ENCODE results near the gene REG3G. TPM values are rescaled to one million over a fixed set of nuclear protein-coding genes. Genes with fewer than 3 reads are reported as not detected.
"Not testable (repeated sequence)": the region's sequence is repeated elsewhere in the genome, so short reads cannot be mapped to it uniquely, and the experiment has no call there.

Gene REG3G
- total and polyA plus RNA-seq, 2 donors (not counting 1 experiment from before 2014, with no cell fraction given), result not detected

DNA sequence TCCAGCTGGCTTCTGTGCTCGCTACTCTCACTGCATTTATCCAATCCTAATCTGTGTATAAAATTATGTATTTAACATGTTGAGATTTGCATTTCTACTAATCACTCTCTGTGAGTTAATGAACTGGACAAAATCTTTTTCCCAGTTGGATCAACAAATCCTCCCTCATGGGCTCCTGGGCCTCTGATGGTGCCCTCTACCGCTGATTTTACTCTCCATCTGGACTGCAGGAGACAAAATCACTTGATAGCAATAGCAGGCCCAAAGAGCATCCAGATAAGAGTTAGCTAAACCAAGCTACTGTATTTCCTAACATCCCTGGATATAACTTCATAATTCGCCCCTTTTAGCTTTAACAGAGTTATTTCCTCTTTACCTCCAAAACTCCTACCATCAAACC is 14.4 kb downstream of the REG3G start:
- DNase-seq (ENCODE audit: low read depth in 2 of 2), result no peak
- H4K20me1 ChIP-seq (ENCODE audit: control insufficient read depth, extremely low read depth, insufficient read depth, low read length), result no peaks in the 10 kb centered on the region
- no peaks in the 10 kb centered on the region for H3K9me3 ChIP-seq (ENCODE audit: control insufficient read depth, insufficient read depth, low read depth, low read length)
- H3K27ac ChIP-seq (ENCODE audit: insufficient read depth, low read length), result no peak overlapping the region
- no peaks in the 10 kb centered on the region for H3K4me1 ChIP-seq (ENCODE audit: control insufficient read depth, extremely low read depth, insufficient read depth, low read length)
- H3K9ac ChIP-seq (ENCODE audit: insufficient read depth, low read length), result no peak overlapping the region
- TF ChIP-seq EZH2 (IDR thresholded peaks at IDR 0.05; ENCODE audit: low read length, missing control alignments), result no peak
- TF ChIP-seq, protein P1, sequence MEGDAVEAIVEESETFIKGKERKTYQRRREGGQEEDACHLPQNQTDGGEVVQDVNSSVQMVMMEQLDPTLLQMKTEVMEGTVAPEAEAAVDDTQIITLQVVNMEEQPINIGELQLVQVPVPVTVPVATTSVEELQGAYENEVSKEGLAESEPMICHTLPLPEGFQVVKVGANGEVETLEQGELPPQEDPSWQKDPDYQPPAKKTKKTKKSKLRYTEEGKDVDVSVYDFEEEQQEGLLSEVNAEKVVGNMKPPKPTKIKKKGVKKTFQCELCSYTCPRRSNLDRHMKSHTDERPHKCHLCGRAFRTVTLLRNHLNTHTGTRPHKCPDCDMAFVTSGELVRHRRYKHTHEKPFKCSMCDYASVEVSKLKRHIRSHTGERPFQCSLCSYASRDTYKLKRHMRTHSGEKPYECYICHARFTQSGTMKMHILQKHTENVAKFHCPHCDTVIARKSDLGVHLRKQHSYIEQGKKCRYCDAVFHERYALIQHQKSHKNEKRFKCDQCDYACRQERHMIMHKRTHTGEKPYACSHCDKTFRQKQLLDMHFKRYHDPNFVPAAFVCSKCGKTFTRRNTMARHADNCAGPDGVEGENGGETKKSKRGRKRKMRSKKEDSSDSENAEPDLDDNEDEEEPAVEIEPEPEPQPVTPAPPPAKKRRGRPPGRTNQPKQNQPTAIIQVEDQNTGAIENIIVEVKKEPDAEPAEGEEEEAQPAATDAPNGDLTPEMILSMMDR (conservative IDR thresholded peaks at IDR 0.05 in 1 of 2, IDR thresholded peaks at IDR 0.05 in 1 of 2; ENCODE audit: low read depth in 1 of 2, low read length in 2 of 2), result no peak
- no peaks in the 10 kb centered on the region for H3K27me3 ChIP-seq (ENCODE audit: control insufficient read depth, insufficient read depth, low read length)
- no peaks in the 10 kb centered on the region for H3K36me3 ChIP-seq (ENCODE audit: control insufficient read depth, insufficient read depth, low read length)
- H3K79me2 ChIP-seq (ENCODE audit: control insufficient read depth, insufficient read depth, low read length), result no peaks in the 10 kb centered on the region
- no peak overlapping the region for H3K4me2 ChIP-seq (ENCODE audit: extremely low read depth, insufficient read depth, low read length)
- H2AFZ ChIP-seq (ENCODE audit: low read length), result no peak overlapping the region
- H3K4me3 ChIP-seq (replicated peaks in 1 of 4; ENCODE audit: control extremely low read depth in 1 of 4, insufficient read depth in 1 of 4, low read depth in 3 of 4, low read length in 4 of 4), result no peak overlapping the region

DNA sequence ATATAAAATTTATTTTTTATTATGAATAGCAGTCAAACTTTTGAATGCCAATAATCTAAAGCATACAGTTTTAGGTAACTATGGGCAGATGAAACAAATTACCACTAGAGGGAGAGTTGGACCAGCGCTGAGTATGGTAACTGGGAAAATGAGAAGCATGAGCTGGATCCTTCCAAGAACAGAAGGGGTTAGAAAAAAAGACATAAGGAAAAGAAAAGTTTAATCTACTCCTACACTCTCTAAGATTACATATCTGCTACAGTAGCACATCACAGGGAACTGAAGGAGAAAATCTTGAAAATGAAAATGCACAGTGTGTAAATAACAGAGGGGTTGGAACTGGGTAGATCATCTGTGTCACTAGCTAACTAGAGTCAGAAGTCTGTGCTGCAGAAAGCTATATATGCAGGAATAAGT is 15.5 kb downstream of the REG3G start:
- Histone ChIP-seq H2AFZ (ENCODE audit: low read length) (no peak overlapping the region), H3K36me3 (ENCODE audit: control insufficient read depth, insufficient read depth, low read length) (no peaks in the 10 kb centered on the region), H3K4me2 (ENCODE audit: extremely low read depth, insufficient read depth, low read length) (no peak overlapping the region), H3K27me3 (ENCODE audit: control insufficient read depth, insufficient read depth, low read length) (no peaks in the 10 kb centered on the region), H4K20me1 (ENCODE audit: control insufficient read depth, extremely low read depth, insufficient read depth, low read length) (no peaks in the 10 kb centered on the region), H3K9ac (ENCODE audit: insufficient read depth, low read length) (no peak overlapping the region), H3K27ac (ENCODE audit: insufficient read depth, low read length) (no peak overlapping the region), H3K4me1 (ENCODE audit: control insufficient read depth, extremely low read depth, insufficient read depth, low read length) (no peaks in the 10 kb centered on the region), H3K79me2 (ENCODE audit: control insufficient read depth, insufficient read depth, low read length) (no peaks in the 10 kb centered on the region), H3K4me3 (replicated peaks in 1 of 4; ENCODE audit: control extremely low read depth in 1 of 4, insufficient read depth in 1 of 4, low read depth in 3 of 4, low read length in 4 of 4) (no peak overlapping the region), H3K9me3 (ENCODE audit: control insufficient read depth, insufficient read depth, low read depth, low read length) (no peaks in the 10 kb centered on the region)
- TF ChIP-seq, protein P1 (conservative IDR thresholded peaks at IDR 0.05 in 1 of 2, IDR thresholded peaks at IDR 0.05 in 1 of 2; ENCODE audit: low read depth in 1 of 2, low read length in 2 of 2), result no peak
- TF ChIP-seq EZH2 (IDR thresholded peaks at IDR 0.05; ENCODE audit: low read length, missing control alignments), result no peak
- DNase-seq (ENCODE audit: low read depth in 2 of 2), result no peak

DNA sequence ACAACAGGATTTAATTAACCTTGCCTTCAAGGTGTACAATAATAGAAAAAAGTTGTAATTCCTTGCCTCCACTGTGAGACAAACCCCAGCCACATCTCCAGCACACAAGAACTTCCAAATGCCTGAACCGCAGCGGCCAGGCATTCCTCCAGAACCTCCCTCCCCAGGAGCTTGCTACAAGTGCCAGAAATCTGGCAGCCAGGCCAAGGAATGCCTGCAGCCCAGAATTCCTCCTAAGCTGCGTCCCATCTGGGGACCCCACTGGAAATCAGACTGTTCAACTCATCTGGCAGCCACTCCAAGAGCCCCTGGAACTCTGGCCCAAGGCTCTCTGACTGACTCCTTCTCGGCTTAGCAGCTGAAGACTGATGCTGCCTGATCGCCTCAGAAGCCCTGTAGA is 28.0 kb downstream of the REG3G start:
- not testable (repeated sequence) for H3K4me3 ChIP-seq (replicated peaks in 1 of 4; ENCODE audit: control extremely low read depth in 1 of 4, insufficient read depth in 1 of 4, low read depth in 3 of 4, low read length in 4 of 4); H3K9ac ChIP-seq (ENCODE audit: insufficient read depth, low read length); H3K36me3 ChIP-seq (ENCODE audit: control insufficient read depth, insufficient read depth, low read length); H3K79me2 ChIP-seq (ENCODE audit: control insufficient read depth, insufficient read depth, low read length); H3K4me2 ChIP-seq (ENCODE audit: extremely low read depth, insufficient read depth, low read length); H2AFZ ChIP-seq (ENCODE audit: low read length); H3K4me1 ChIP-seq (ENCODE audit: control insufficient read depth, extremely low read depth, insufficient read depth, low read length); H3K27ac ChIP-seq (ENCODE audit: insufficient read depth, low read length); H4K20me1 ChIP-seq (ENCODE audit: control insufficient read depth, extremely low read depth, insufficient read depth, low read length); DNase-seq (ENCODE audit: low read depth in 2 of 2); H3K27me3 ChIP-seq (ENCODE audit: control insufficient read depth, insufficient read depth, low read length); H3K9me3 ChIP-seq (ENCODE audit: control insufficient read depth, insufficient read depth, low read depth, low read length)

DNA sequence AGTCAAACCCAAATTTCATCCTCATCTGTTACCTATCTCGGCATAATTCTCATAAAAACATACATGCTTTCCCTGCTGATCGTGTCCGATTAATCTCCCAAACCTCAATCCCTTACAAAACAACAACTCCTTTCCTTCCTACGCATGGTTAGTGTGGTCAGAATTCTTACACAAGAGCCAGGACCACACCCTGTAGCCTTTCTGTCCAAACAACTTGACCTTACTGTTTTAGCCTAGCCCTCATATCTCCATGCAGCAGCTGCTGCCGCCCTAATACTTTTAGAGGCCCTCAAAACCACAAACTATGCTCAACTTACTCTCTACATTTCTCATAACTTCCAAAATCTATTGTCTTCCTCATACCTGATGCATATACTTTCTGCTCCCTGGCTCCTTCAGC is 29.3 kb downstream of the REG3G start:
- not testable (repeated sequence) for H3K79me2 ChIP-seq (ENCODE audit: control insufficient read depth, insufficient read depth, low read length); H3K4me3 ChIP-seq (replicated peaks in 1 of 4; ENCODE audit: control extremely low read depth in 1 of 4, insufficient read depth in 1 of 4, low read depth in 3 of 4, low read length in 4 of 4); H3K9ac ChIP-seq (ENCODE audit: insufficient read depth, low read length); H3K27ac ChIP-seq (ENCODE audit: insufficient read depth, low read length); H3K9me3 ChIP-seq (ENCODE audit: control insufficient read depth, insufficient read depth, low read depth, low read length); H2AFZ ChIP-seq (ENCODE audit: low read length); H4K20me1 ChIP-seq (ENCODE audit: control insufficient read depth, extremely low read depth, insufficient read depth, low read length); H3K4me2 ChIP-seq (ENCODE audit: extremely low read depth, insufficient read depth, low read length); H3K27me3 ChIP-seq (ENCODE audit: control insufficient read depth, insufficient read depth, low read length); H3K36me3 ChIP-seq (ENCODE audit: control insufficient read depth, insufficient read depth, low read length); DNase-seq (ENCODE audit: low read depth in 2 of 2); H3K4me1 ChIP-seq (ENCODE audit: control insufficient read depth, extremely low read depth, insufficient read depth, low read length)

Data from fibroblast of lung (primary cell).